H4 (cell line): ENCODE data around the gene CNTN1. TPM values are rescaled to one million over a fixed set of nuclear protein-coding genes. Genes with fewer than 3 reads are reported as not detected.
A peak's percentile ranks its signal among the peaks of the same experiment; 100 is the strongest.

Source experiments
- DNase-seq: peaks from one replicate; pipeline ENCODE4 v3.0.0-alpha.2; 2015; ENCODE audit warnings: low spot score
- total RNA-seq: library from RNA; depleted of rRNA; stranded (reverse); fragments of >200 nt; shearing (Covaris generic); gene quantifications from 2 replicates; pipeline ENCODE4 v1.2.3, GENCODE V29; 2014

CNTN1 gene
- total RNA-seq, 1 experiment from 2014 or later = 3.7 TPM

DNA sequence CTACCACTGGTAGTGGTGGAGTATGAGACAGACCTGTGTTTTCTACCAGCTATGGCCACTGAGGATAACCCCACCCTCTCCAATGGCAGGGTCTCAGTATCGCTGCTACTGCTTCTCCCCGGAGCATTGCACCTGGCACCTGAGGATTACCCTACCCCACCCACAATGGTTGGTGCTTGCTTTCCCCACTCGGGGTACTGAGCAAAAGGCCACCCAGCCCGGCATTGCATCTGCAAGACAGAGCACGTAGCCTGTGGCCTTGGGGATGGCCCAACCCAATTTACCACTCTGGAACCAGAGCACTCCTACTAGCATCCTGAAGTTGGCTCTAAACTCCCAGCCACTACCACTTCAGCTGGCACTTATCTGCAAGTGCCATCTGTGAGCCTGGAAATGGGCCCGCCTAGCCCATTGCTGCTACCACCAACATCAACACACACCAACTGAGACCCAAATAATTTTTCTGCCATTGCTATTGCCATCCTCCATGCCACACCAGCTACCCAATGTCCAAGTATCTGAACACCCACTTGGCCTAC, 145.7 kb downstream of the CNTN1 start:
- no peak for DNase-seq

DNA sequence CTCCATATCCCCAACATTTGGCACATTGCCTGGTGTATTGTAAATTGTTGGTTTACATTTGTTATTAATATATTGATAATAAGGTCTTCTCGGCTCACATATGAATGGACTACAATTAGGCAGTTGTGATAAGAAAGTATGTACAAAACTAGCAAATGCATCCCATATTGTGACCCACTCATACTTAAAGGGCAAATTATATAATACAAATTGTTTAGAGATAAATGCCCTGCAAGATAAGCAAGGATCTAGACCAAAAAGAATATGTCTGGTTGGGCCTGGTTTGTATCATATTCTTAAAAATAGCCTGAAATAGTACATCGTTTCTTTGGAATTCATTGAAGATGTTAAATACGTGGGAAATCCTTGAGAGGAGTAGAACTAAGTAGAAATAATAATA, 151.3 kb downstream of the CNTN1 start:
- DNase-seq = no peak

DNA sequence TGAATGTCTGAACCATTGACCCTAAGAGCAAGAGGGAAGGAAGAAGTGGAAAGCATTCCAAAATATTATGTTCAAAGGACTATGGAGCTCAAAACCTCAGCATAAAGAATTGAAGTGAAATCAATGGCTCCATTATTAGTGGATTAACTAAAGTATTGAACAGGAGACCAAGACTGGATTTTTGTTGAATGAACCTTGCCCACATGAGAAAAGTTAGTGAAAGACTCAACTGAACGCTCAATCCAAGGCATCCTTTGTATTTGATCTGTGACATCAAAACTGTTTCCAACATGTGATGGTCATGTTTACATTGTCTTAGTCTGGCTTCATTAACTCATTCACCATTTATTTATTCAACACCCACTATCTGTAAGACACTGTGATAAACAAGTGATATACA, 161.0 kb downstream of the CNTN1 start:
- no peak for DNase-seq

DNA sequence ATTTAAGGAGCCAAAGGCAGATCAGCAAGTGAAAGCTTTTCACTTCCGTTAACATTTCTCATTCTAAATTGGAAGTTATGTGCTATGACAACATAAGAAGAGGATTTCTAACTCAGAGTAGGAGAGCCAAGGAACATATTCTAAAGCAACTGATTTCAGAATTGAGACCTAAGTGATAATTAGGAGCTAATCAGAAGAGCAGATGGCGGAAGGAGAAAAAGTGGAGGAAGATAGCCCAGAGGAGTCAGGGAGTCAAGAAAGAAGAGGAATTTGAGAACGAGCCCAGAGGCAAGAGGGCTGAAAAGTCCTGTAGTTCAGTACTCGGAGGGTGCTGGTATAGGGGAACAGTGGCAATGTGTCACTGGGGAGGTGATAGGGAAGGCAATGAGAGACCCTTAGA, 162.4 kb downstream of the CNTN1 start:
- no peak for DNase-seq

DNA sequence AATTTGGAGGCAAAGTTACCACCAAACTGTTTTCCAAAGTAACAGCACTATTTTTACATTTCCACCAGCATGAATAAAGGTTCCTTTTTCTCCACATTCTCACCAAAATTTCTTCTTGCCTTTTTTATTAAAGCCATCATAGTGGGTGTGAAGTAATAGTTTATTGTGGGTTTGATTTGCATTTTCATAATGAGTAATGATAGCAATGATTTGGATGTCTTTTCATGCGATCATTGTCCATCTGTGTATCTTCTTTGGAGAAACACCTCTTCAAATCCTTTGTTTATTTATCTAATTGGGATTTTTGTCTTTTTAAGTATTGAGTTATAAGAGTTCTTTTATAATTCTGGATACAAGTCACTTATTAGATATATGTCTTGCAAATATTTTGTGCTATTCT, 172.7 kb downstream of the CNTN1 start:
- DNase-seq = no peak

DNA sequence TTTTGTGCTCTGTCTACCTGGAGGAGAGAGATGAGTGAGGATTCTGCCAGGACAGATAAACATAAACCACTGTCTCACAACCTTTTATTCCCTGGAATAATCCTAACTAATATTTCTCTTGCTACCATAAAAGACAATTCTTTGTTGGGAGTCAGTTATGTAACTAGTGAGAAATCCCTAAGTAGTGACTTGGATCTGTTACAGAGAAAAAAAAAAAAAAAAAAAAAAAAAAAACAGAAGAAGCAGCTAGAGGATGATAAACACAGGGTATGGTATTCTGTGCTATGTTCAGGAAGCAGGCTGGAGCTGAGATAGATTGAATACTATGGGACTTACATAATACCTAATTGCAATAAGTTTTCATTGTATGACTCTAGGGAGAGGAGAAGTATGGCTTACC, 178.7 kb downstream of the CNTN1 start:
- DNase-seq = no peak

DNA sequence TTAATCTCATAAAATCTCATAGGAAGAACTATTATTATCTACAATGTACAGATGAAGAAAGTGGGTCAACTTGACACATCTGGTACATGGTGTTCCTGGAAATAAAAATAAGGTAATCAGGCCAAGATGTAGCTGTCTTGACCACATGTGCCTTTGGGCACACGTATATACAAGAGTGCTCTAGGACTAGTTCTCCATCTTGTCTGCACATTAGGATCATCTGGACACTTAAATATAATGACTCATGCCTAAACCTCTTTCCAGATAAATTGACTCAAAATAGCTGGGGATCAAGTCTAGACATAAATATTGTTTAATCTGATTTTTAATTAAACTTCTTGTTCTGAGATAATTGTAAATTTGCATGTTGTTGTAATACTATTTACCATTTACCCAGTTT, 182.6 kb downstream of the CNTN1 start:
- DNase-seq = no peak

DNA sequence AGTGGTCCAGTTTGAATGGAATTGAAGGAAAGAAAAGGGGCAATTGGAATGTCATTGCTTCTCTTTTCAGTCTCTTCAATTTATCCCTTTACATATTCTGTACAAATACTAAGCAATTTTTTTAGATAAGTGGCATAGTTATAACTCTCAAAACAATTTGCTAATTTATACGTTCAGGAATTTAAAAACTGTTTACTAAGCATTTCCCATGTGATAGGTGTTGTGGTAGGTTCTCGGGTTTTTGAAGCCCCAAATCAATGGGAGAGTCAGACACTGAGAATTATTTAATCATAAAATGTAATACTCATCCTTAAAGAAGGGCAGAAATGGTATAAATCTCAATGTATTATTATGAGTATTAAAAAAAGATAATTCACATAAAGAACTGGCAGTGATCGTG, 197.1 kb downstream of the CNTN1 start:
- no peak for DNase-seq

DNA sequence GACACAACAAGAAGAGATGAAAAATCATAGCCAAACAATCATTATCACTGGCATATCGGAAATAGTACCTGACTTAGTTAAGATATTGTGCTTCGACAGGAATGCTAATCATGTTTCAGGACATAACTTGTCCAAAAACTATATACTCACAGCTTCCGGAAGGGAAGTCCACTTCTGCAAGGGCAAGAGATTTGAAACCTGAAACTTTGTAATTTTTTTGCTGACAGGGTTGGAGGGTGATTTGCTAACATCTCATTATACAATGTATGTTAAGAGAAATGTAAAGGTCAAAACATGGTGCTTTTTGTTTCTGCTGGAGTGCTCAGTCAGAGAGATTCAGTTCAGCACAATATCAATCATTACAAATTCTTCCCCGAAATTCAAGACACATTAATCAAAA, 200.3 kb downstream of the CNTN1 start:
- no peak for DNase-seq

DNA sequence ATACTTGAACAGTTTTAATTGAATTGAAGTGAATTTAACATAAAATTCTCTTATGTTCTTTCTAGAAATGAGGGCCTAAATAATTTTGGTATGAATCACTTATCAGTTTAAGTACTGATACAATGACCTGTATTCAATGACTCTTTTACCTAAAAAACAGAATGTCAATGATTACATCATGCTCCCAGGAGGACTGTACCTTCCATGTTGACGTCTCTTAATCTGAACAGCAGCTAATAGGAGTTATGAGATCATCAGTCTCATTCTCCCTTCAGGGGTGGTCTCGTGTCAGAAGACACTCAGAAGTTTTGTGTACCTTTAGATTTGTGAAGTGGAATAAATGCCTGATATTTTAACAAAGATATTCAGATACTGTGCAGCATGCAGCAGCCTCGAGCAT, 206.3 kb downstream of the CNTN1 start:
- DNase-seq = no peak

DNA sequence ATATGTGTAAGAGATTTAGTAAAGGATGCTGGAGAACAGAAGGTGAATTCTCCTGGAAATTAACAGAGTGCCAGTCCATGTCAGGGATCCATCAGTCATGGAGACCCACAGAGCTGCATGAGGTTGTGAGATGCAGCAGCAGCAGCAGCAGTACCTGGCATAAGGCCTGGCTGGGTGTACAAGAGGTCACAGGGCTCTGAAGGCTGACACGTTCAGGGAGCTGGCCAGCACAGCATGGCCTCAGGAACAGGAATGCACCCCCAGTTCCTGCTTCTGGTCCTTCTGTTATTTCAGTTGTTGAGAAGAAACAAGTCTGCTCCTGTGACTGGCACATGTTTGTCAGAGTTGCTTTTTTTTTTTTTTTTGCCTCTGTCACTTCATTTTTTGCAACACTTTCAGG, 210.8 kb downstream of the CNTN1 start:
- no peak for DNase-seq

DNA sequence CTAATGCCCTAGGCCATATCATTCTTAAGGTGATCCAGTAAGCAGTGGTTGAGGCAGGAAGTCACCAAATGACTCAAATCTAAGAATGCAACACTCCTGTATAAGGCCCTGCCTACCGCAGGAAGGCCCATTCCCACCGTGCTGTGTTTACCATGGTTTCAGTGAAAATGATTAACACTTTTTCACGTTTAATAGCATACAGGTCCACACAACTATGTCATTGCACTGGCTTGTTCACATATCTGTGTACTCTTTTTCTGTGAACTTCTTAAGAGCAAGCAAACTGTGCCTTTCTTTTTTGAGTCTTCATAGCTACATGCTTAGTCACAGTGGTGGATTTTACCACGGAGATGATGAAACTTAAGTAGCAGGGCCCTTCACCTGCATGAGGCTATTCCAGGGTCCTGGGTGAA, 214.9 kb downstream of the CNTN1 start:
- peak; percentile 66 for DNase-seq

DNA sequence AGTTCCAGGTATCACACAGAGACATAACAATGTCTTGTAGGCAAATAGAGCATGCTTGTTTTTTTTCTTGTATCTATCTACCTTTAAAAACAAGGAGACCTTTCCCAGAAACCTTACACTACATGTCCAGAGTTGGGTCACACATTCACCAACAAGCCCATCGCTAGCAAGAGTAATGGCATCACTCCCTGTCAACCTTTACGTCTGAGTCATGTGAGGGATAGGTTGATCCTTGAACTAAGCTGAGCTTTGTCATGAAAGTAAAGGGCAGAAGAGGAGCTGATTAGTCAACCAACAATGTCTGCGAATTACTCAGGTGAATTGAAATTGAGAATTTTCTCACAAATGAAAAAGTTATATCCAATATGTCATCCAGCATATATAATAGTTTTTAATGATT, 219.4 kb downstream of the CNTN1 start:
- DNase-seq = no peak

DNA sequence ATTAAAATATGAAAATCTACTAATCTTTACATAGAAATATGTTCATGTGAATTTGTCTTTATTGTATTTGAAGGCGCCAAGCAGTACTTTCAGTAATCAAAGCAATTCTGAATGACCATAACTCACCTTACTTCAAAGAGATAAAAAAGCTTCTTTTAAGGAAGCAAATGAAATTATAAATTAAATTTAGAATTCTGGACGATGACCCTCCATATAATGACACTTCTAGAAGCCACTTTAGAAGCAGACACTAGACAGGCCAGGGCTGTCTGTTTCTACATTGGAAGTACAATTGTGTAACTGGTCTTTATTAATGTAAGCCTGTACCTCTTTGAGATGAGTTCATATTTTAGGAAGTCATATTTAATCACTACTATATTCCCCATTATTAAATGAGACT, 222.9 kb downstream of the CNTN1 start:
- DNase-seq = no peak

DNA sequence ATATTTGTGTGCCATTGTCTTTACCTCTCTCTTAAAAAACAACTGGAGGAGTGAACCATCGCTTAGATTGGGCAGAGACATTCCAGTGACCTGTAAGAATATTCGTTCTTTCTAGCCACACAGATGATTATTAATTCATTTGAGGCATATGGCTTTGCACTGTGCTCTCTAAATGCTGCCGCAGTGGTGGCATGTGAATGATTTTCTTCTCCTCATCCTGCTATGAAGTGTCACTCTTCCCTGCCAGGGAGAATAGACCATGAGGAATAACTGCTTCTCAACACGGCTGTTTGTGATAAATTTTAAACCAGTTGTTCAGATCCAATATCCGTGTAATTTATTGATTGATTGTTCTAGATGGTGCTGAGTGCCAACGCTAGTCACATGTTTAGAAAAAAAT, 225.3 kb downstream of the CNTN1 start:
- DNase-seq = no peak

DNA sequence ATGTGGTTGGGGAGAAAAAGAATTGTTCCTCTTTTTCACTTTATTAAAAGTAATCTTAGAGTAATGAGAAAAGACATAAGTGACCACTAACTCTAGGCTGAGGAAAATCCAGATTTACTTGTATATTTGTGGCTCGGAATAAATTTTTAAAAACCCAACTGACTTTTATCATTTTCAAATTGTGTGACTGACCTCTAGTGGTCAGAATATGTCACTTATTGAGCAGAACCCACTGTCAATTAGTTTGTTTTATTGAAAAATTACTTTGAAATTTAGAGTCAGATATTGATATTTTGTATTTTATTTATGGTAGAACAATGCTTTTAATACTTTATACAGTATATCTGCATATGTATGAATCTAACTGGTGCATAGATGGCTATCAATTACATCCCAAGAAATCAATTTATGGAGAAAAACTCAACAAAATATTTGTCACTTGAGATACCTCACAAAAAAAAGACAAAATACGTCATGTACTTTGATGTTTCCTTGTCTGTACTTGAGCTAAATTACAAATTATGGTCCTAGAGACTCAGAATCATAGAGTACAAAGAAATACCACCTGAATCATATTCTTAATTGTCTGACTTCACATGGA, 229.4 kb downstream of the CNTN1 start:
- DNase-seq = peak; percentile 11

DNA sequence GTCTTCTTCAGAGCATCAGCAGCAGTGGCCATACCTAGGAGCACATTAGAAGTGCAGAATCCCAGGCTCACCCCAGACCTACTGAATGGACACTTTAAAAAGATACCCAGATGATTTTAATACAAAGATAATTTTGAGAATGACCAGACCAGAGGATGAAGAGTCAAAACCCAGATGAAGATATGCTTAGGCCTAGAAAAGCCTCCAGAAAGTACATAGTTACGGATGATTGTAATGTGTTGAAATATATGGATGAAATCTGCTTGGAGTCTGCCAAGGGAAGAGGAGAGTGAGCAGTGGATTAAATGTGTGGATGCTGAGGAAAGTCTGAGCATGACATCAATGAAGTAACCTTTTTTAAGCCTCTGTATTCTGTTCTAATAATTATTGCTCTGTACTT, 245.7 kb downstream of the CNTN1 start:
- no peak for DNase-seq

DNA sequence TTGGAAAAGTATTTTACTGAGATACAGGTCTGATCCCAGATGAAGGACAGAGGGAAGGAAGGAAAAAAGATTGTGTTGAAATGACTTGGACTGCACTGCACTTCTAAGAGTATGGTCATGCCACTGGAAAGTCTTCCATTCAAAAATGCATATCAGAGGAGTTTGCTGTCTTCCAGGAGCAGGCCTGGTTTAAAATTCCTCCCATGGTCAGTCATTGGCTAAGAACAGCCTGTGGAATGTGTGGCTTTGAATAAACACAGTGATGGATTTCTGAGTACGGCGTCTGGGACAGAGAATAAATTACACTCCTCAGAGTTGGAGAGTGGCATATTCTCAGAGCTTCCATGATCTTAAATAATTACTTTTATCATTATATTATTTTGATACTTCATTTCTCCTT, 250.1 kb downstream of the CNTN1 start:
- peak; percentile 9 for DNase-seq

DNA sequence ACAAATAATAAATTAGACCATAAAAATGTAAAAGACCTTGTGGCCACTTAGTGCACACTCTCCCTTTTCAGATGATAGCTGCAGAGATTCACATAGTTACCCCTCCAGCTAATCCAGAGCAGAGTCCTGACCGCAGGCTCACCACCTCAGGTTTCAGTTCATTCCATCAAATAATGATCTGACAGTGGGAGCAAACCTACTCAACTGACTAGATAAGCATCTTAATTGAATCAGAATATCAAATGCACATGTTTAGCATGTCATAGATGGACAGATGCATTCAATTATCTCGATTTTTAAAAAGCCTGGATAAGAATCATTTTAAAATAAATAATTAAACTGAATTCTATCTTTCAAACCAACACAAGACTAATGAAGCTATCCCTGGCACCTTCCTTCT, 253.5 kb downstream of the CNTN1 start:
- no peak for DNase-seq

DNA sequence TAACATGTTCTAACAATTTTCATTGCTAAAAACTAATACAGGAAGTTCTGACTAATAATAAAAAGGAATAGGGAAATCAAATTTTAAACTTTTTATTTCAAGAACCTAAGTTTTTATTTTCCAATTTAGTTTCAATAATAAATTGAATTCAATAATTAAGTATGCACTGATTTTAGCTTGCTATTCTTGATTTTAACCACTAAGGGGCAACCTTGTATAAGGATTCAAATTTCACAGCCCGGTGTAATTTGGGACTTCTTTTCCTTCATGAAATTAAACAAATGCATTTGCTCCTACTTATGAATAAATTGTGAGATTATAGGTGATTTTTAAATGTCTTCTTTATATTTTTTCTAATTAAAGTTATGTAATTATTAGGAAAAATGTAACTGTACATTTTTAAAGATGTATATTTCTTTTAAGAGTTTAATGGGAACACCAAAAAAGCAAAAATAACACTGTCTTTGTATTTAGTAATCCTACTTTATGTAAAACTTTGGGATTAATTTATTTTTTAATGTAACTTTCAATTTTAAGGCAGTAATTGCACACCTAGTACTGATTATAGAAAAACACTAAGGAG, 254.5 kb downstream of the CNTN1 start:
- DNase-seq = peak; percentile 18

DNA sequence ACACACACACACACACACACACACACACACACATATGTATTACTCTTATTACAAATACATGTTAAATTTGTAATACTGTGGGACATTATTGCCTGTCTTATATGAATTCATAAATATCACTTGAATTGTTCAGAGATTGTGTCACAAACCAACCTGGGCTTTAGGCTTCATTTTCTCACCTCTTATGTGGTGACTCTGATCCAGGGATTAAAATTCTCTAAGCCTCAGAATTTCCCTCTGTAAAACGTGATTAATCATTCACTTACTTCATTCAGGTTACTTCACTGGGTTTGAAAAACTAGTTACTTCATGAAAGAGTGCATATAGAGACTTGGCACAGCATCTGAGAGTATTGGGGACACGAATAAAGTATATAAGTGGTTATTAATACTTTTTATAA, 255.6 kb downstream of the CNTN1 start:
- no peak for DNase-seq

DNA sequence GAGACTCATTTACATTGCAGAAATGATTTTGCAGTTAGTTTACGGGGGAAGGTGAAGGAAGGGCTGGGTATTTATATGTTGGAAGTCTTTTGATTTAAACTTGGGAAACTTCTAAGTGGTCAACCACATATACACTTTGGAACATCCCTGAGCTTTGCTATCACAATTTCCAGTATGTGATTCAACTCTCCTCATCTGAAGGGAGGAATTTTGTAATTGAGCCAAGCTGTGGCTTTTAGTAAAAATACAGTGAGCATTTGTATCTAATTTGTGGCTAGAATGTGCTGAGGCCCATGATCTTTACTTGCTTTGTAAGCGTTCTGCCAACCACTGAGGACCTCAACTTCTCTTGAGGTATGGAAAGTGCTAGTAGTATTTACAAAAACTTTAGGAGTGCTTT, 260.8 kb downstream of the CNTN1 start:
- DNase-seq = peak; percentile 51

DNA sequence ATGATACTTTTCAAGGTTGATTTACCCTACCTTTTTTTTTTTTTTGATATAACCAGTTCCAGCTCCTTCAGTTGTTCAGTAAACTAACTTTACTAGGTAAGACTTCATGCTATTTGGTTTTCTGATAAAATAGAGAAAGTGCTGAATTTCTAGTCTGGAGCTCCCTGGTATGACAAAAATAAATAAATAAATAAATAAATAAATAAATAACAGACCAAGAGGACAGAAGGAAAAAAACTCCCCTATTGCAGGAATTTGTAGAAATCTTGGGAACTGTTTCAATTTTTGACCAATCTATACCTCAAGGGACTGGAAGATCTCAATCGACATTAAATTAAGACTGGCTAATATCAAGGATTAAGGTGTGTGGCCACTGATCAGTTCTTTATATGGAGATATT, 265.2 kb downstream of the CNTN1 start:
- no peak for DNase-seq

DNA sequence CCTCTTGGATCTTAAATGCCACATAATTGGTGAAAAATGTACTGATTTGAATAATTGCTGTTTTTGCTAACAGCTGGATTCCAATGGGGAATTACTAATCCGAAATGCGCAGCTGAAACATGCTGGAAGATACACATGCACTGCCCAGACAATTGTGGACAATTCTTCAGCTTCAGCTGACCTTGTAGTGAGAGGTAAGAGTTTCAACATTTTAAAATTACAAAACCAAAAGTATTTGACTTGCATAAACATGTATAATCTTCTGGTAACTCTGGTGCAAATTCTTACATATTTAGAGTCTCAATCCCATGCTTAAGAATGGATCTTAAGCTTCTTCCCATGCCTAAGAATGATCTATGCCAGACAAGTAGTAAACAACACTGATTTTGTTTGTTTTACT, 266.8 kb downstream of the CNTN1 start:
- peak; percentile 71 for DNase-seq
